Osteoblast (primary cell): ENCODE measurements around the gene SEZ6L2. TPM values are rescaled to one million over a fixed set of nuclear protein-coding genes. Genes with fewer than 3 reads are reported as not detected.
"Not testable (repeated sequence)": the region's sequence is repeated elsewhere in the genome, so short reads cannot be mapped to it uniquely, and the experiment has no call there.

Experiments
- DNase-seq: peaks from one replicate; pipeline ENCODE4 v3.0.0; 2011; ENCODE audit warnings: low spot score, mixed read lengths; ENCODE audit not compliant: insufficient read length; ENCODE audit errors: missing footprints
- H2AFZ ChIP-seq: 2 replicates; pipeline ENCODE4 v1.6.0; 2011; ENCODE audit warnings: mild to moderate bottlenecking, low read length
- H3K27ac ChIP-seq: 2 replicates; pipeline ENCODE4 v1.5.1; 2011; ENCODE audit warnings: mild to moderate bottlenecking, low read depth, low read length, moderate library complexity
- H3K27me3 ChIP-seq: 2 replicates; pipeline ENCODE4 v1.6.0; 2012; ENCODE audit warnings: mild to moderate bottlenecking, control low read depth, inconsistent platforms, low read length, moderate library complexity; ENCODE audit not compliant: insufficient read depth
- H3K36me3 ChIP-seq: 2 replicates; pipeline ENCODE4 v1.5.1; 2011; ENCODE audit warnings: mild to moderate bottlenecking, low read length, control low read depth, moderate library complexity; ENCODE audit not compliant: insufficient read depth
- H3K4me1 ChIP-seq: 2 replicates; pipeline ENCODE4 v1.5.1; 2011; ENCODE audit warnings: mild to moderate bottlenecking, low read length, control low read depth, moderate library complexity; ENCODE audit not compliant: insufficient read depth
- H3K4me2 ChIP-seq: 2 replicates; pipeline ENCODE4 v1.6.0; 2011; ENCODE audit warnings: mild to moderate bottlenecking, low read length; ENCODE audit not compliant: insufficient read depth
- H3K4me3 ChIP-seq: fragments of 200-600 bp; sonication (generic); 3 replicates; pipeline ENCODE4 v1.5.1; 2012; ENCODE audit warnings: mild to moderate bottlenecking, low read length, inconsistent platforms; ENCODE audit not compliant: insufficient read depth
- H3K79me2 ChIP-seq: 2 replicates; pipeline ENCODE4 v1.6.0; 2012; ENCODE audit warnings: mild to moderate bottlenecking, low read length, control low read depth, inconsistent platforms; ENCODE audit not compliant: insufficient read depth
- H3K9me3 ChIP-seq: 2 replicates; pipeline ENCODE4 v1.5.1; 2011; ENCODE audit warnings: low read depth, low read length, control low read depth
- H4K20me1 ChIP-seq: 2 replicates; pipeline ENCODE4 v1.6.0; 2012; ENCODE audit warnings: mild to moderate bottlenecking, low read length, control low read depth; ENCODE audit not compliant: insufficient read depth
- CTCF ChIP-seq: IDR thresholded peaks from 2 replicates; pipeline ENCODE4 v1.5.1; 2011; ENCODE audit warnings: mild to moderate bottlenecking, low read depth, low read length, moderate library complexity; ENCODE audit errors: extremely low read depth
- total RNA-seq: library from RNA; depleted of rRNA; stranded (reverse); fragments of >200 nt; gene quantifications from 2 replicates; pipeline ENCODE4 v1.2.3, GENCODE V29; 2012

Gene SEZ6L2
- total RNA-seq, 1 donor: 2.9 TPM

GRCh38 chr16:29836623-29837022, 62.7 kb downstream of the SEZ6L2 start:
- peaks cover 17% of the 10 kb centered on the region for H3K79me2 ChIP-seq
- H3K4me1 ChIP-seq: no peaks in the 10 kb centered on the region
- peaks cover 17% of the 10 kb centered on the region for H4K20me1 ChIP-seq
- no peak for TF ChIP-seq CTCF
- no peaks in the 10 kb centered on the region for H3K9me3 ChIP-seq
- H3K27me3 ChIP-seq: no peaks in the 10 kb centered on the region
- peaks cover 86% of the 10 kb centered on the region for H3K36me3 ChIP-seq
- DNase-seq: peak; percentile 6
- no peak overlapping the region for H3K4me2 ChIP-seq
- H2AFZ ChIP-seq: no peak overlapping the region
- no peak overlapping the region for H3K27ac ChIP-seq
- no peak overlapping the region for H3K4me3 ChIP-seq

GRCh38 chr16:29835926-29836325, 63.4 kb downstream of the SEZ6L2 start:
- peaks cover 84% of the 10 kb centered on the region for H3K36me3 ChIP-seq
- no peak overlapping the region for H3K27ac ChIP-seq
- no peak for TF ChIP-seq CTCF
- DNase-seq: no peak
- no peak overlapping the region for H2AFZ ChIP-seq
- H4K20me1 ChIP-seq: peaks cover 21% of the 10 kb centered on the region
- H3K79me2 ChIP-seq: peaks cover 23% of the 10 kb centered on the region
- H3K4me2 ChIP-seq: no peak overlapping the region
- no peaks in the 10 kb centered on the region for H3K4me1 ChIP-seq
- H3K9me3 ChIP-seq: no peaks in the 10 kb centered on the region
- no peak overlapping the region for H3K4me3 ChIP-seq
- no peaks in the 10 kb centered on the region for H3K27me3 ChIP-seq

- peaks cover 41% of the 10 kb centered on the region for H3K79me2 ChIP-seq
- no peak for DNase-seq
- peaks cover 80% of the 10 kb centered on the region for H3K36me3 ChIP-seq
- no peaks in the 10 kb centered on the region for H3K4me1 ChIP-seq
- TF ChIP-seq CTCF: no peak
- no peak overlapping the region for H3K27ac ChIP-seq
- H4K20me1 ChIP-seq: peaks cover 39% of the 10 kb centered on the region
- H2AFZ ChIP-seq: no peak overlapping the region
- no peaks in the 10 kb centered on the region for H3K27me3 ChIP-seq
- H3K4me3 ChIP-seq: no peak overlapping the region
- no peaks in the 10 kb centered on the region for H3K9me3 ChIP-seq
- H3K4me2 ChIP-seq: no peak overlapping the region
Measured at GRCh38 chr16:29834079-29834478, 65.3 kb downstream of the SEZ6L2 start.

- H3K27ac ChIP-seq, H3K4me1 ChIP-seq, H3K27me3 ChIP-seq, H3K4me2 ChIP-seq, DNase-seq, H2AFZ ChIP-seq, H3K9me3 ChIP-seq, H3K4me3 ChIP-seq: not testable (repeated sequence)
- Histone ChIP-seq H3K79me2 (peaks cover 50% of the 10 kb centered on the region), H3K36me3 (peaks cover 73% of the 10 kb centered on the region), H4K20me1 (peaks cover 46% of the 10 kb centered on the region)
Measured at GRCh38 chr16:29833219-29833618, 66.1 kb downstream of the SEZ6L2 start.
